Neural progenitor cell (in vitro differentiated cells): Measurements from ENCODE around the gene NRG3. TPM values are rescaled to one million over a fixed set of nuclear protein-coding genes. Genes with fewer than 3 reads are reported as not detected.

Experiments
- DNase-seq: peaks from one replicate; pipeline ENCODE4 v3.0.0-alpha.2; 2016; ENCODE audit warnings: low spot score
- H2AFZ ChIP-seq: fragments of 200-600 bp; sonication (generic); replicated peaks from 2 replicates; pipeline ENCODE4 v1.6.1; 2016; ENCODE audit warnings: antibody characterized with exemption
- H3F3A ChIP-seq: fragments of 200-600 bp; sonication (generic); 2 replicates; pipeline ENCODE4 v1.6.1; 2016; ENCODE audit warnings: antibody characterized with exemption, low read depth
- H3K27ac ChIP-seq: fragments of 200-600 bp; sonication (generic); 2 replicates; pipeline ENCODE4 v1.5.1; 2016; ENCODE audit warnings: mild to moderate bottlenecking
- H3K27me3 ChIP-seq: fragments of 200-600 bp; sonication (generic); 2 replicates; pipeline ENCODE4 v1.6.1; 2016; ENCODE audit warnings: mild to moderate bottlenecking, moderate library complexity
- H3K36me3 ChIP-seq: fragments of 200-600 bp; sonication (generic); 2 replicates; pipeline ENCODE4 v1.5.1; 2016
- H3K4me1 ChIP-seq: fragments of 200-600 bp; sonication (generic); 2 replicates; pipeline ENCODE4 v1.6.1; 2016; ENCODE audit warnings: mixed run types
- H3K4me2 ChIP-seq: fragments of 200-600 bp; sonication (generic); 2 replicates; pipeline ENCODE4 v1.6.1; 2016
- H3K4me3 ChIP-seq: fragments of 200-600 bp; sonication (generic); 2 replicates; pipeline ENCODE4 v1.5.1; 2016
- H3K79me2 ChIP-seq: fragments of 200-600 bp; sonication (generic); 2 replicates; pipeline ENCODE4 v1.6.1; 2016; ENCODE audit warnings: low read depth
- H3K9ac ChIP-seq: fragments of 200-600 bp; sonication (generic); 2 replicates; pipeline ENCODE4 v1.6.1; 2016
- H3K9me3 ChIP-seq: fragments of 200-600 bp; sonication (generic); 2 replicates; pipeline ENCODE4 v1.5.1; 2016; ENCODE audit warnings: low read depth
- H4K20me1 ChIP-seq: fragments of 200-600 bp; sonication (generic); 2 replicates; pipeline ENCODE4 v1.6.1; 2016; ENCODE audit warnings: low read depth
- H3K27ac Mint-ChIP-seq: 3 replicates; pipeline ENCODE4 v1.8.0; 2021; ENCODE audit warnings: mixed read lengths
- H3K27me3 Mint-ChIP-seq: 2 replicates; pipeline ENCODE4 v1.8.0; 2022; ENCODE audit warnings: low read depth, mild to moderate bottlenecking, inconsistent platforms, moderate library complexity, mixed read lengths; ENCODE audit not compliant: insufficient read depth
- H3K36me3 Mint-ChIP-seq: 3 replicates; pipeline ENCODE4 v1.8.0; 2021; ENCODE audit warnings: mixed read lengths
- H3K4me1 Mint-ChIP-seq: 3 replicates; pipeline ENCODE4 v1.8.0; 2021; ENCODE audit warnings: mixed read lengths
- H3K4me3 Mint-ChIP-seq: 3 replicates; pipeline ENCODE4 v1.8.0; 2021; ENCODE audit warnings: mild to moderate bottlenecking, moderate library complexity, mixed read lengths
- H3K9me3 Mint-ChIP-seq: 3 replicates; pipeline ENCODE4 v1.8.0; 2020; ENCODE audit warnings: mixed read lengths
- CTCF ChIP-seq: fragments of 200-600 bp; sonication (generic); IDR thresholded peaks from 2 replicates; pipeline ENCODE4 v1.5.1; 2017; ENCODE audit warnings: antibody characterized with exemption, mild to moderate bottlenecking
- EZH2 ChIP-seq: fragments of 200-600 bp; sonication (generic); IDR thresholded peaks from 2 replicates; pipeline ENCODE4 v1.6.1; 2017; ENCODE audit warnings: antibody characterized with exemption, mild to moderate bottlenecking, moderate library complexity
- EZH2phosphoT487 ChIP-seq: fragments of 200-600 bp; sonication (generic); IDR thresholded peaks from 2 replicates; pipeline ENCODE4 v1.6.1; 2017; ENCODE audit warnings: antibody characterized with exemption
- total RNA-seq: library from RNA; depleted of rRNA; stranded (reverse); fragments of >200 nt; gene quantifications from 2 replicates; pipeline ENCODE4 v1.2.3, GENCODE V29; 2015; ENCODE audit warnings: low replicate concordance

NRG3 gene
- total RNA-seq, 1 donor from 2014 or later: 1.9 TPM

- H2AFZ ChIP-seq: no peak overlapping the region
- no peaks in the 10 kb centered on the region for H3K36me3 ChIP-seq
- DNase-seq: no peak
- peaks cover 7% of the 10 kb centered on the region for H3K9me3 Mint-ChIP-seq
- H3K27me3 ChIP-seq: no peaks in the 10 kb centered on the region
- H3K27me3 Mint-ChIP-seq: no peaks in the 10 kb centered on the region
- H3K4me1 Mint-ChIP-seq: peaks cover 3% of the 10 kb centered on the region
- no peaks in the 10 kb centered on the region for H3F3A ChIP-seq
- H3K4me3 ChIP-seq: no peak overlapping the region
- H3K27ac Mint-ChIP-seq: no peak overlapping the region
- H3K79me2 ChIP-seq: no peaks in the 10 kb centered on the region
- no peaks in the 10 kb centered on the region for H4K20me1 ChIP-seq
- peaks cover 5% of the 10 kb centered on the region for H3K4me1 ChIP-seq
- no peak overlapping the region for H3K4me3 Mint-ChIP-seq
- no peak overlapping the region for H3K4me2 ChIP-seq
- no peak overlapping the region for H3K9ac ChIP-seq
- TF ChIP-seq EZH2: no peak
- H3K9me3 ChIP-seq: no peaks in the 10 kb centered on the region
- H3K36me3 Mint-ChIP-seq: no peaks in the 10 kb centered on the region
- no peak overlapping the region for H3K27ac ChIP-seq
These were observed 805.6 kb downstream of the NRG3 start for GRCh38 chr10:82680608-82681007.

- Histone ChIP-seq H3K4me1 (peaks cover 5% of the 10 kb centered on the region), H3K4me2 (no peak overlapping the region), H3K27me3 (no peaks in the 10 kb centered on the region), H2AFZ (no peak overlapping the region), H4K20me1 (no peaks in the 10 kb centered on the region), H3K36me3 (no peaks in the 10 kb centered on the region), H3K27ac (no peak overlapping the region), H3K9ac (no peak overlapping the region), H3K4me3 (no peak overlapping the region), H3K9me3 (no peaks in the 10 kb centered on the region), H3K79me2 (no peaks in the 10 kb centered on the region), H3F3A (no peaks in the 10 kb centered on the region)
- Mint-ChIP-seq H3K4me1 (peaks cover 3% of the 10 kb centered on the region), H3K9me3 (no peaks in the 10 kb centered on the region), H3K27me3 (no peaks in the 10 kb centered on the region), H3K4me3 (no peak overlapping the region), H3K36me3 (no peaks in the 10 kb centered on the region), H3K27ac (no peak overlapping the region)
- no peak for TF ChIP-seq EZH2phosphoT487
- TF ChIP-seq EZH2: no peak
- no peak for TF ChIP-seq CTCF
- no peak for DNase-seq
These were observed 809.0 kb downstream of the NRG3 start for GRCh38 chr10:82683945-82684344.

- Histone ChIP-seq H4K20me1 (no peaks in the 10 kb centered on the region), H3K9me3 (no peaks in the 10 kb centered on the region), H3K9ac (no peak overlapping the region), H3K36me3 (no peaks in the 10 kb centered on the region), H3K27me3 (no peaks in the 10 kb centered on the region), H3K4me3 (no peak overlapping the region), H3F3A (no peaks in the 10 kb centered on the region), H3K4me1 (peaks cover 5% of the 10 kb centered on the region), H3K27ac (no peak overlapping the region), H2AFZ (no peak overlapping the region), H3K4me2 (no peak overlapping the region), H3K79me2 (no peaks in the 10 kb centered on the region)
- Mint-ChIP-seq H3K4me3 (no peak overlapping the region), H3K27ac (no peak overlapping the region), H3K4me1 (peaks cover 3% of the 10 kb centered on the region), H3K9me3 (no peaks in the 10 kb centered on the region), H3K27me3 (no peaks in the 10 kb centered on the region), H3K36me3 (no peaks in the 10 kb centered on the region)
- no peak for TF ChIP-seq EZH2
- TF ChIP-seq EZH2phosphoT487: no peak
- no peak for TF ChIP-seq CTCF
- DNase-seq: no peak
These were observed 810.1 kb downstream of the NRG3 start for GRCh38 chr10:82685087-82685486.

DNA sequence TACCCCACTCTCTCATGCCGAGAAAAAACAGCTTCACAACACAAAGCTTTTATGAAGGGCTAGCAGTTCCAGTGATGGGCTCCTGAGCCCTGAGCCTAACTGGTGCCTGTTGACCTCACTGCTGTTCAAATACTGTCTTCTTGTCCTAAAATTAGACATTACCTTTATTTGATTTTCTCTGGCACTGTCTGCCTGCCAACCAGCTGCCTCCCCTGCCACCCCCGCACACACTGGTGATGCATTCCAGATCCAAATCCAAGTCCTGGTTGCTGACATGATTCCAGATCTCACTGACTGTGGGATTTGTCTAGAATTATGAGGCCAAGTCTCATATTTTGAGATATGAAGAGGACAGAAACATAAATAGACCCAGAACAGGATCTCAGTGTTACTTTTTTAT is 816.2 kb downstream of the NRG3 start:
- H3K4me3 Mint-ChIP-seq: no peak overlapping the region
- Histone ChIP-seq H3K27me3 (no peaks in the 10 kb centered on the region), H3K79me2 (no peaks in the 10 kb centered on the region), H3F3A (no peaks in the 10 kb centered on the region), H3K27ac (no peak overlapping the region), H3K4me2 (no peak overlapping the region), H3K4me1 (no peaks in the 10 kb centered on the region), H3K9ac (no peak overlapping the region), H2AFZ (no peak overlapping the region), H4K20me1 (no peaks in the 10 kb centered on the region), H3K36me3 (no peaks in the 10 kb centered on the region), H3K4me3 (no peak overlapping the region), H3K9me3 (no peaks in the 10 kb centered on the region)
- TF ChIP-seq CTCF (no peak), EZH2 (no peak), EZH2phosphoT487 (no peak)
- DNase-seq: no peak
- no peaks in the 10 kb centered on the region for H3K27me3 Mint-ChIP-seq
- no peaks in the 10 kb centered on the region for H3K36me3 Mint-ChIP-seq
- peaks cover 5% of the 10 kb centered on the region for H3K9me3 Mint-ChIP-seq
- H3K27ac Mint-ChIP-seq: no peak overlapping the region
- H3K4me1 Mint-ChIP-seq: no peaks in the 10 kb centered on the region
